ENCODE results near the gene R3HDML.

- TF ChIP-seq POLR2A (IDR thresholded peaks at IDR 0.05; ENCODE audit: extremely low read depth, insufficient read length) (no peak), MAX (IDR thresholded peaks at IDR 0.05; ENCODE audit: low read depth, low read length) (no peak), CTCF (IDR thresholded peaks at IDR 0.05; ENCODE audit: low read depth, low read length) (no peak)
Observed at GRCh38 chr20:44364780-44365179, 27.9 kb downstream of the R3HDML start.
